GM18907 (cell line): ENCODE data around the gene SELENOI.
A peak's percentile ranks its signal among the peaks of the same experiment; 100 is the strongest.
"Not testable (repeated sequence)": the region's sequence is repeated elsewhere in the genome, so short reads cannot be mapped to it uniquely, and the experiment has no call there.

Source experiments
- ATAC-seq: cut with Tn5 transposase; IDR thresholded peaks from one replicate; pipeline ENCODE4 v1.9.1; 2021; ENCODE audit warnings: mild to moderate bottlenecking, moderate library complexity; ENCODE audit not compliant: unreplicated experiment

The SELENOI gene

GRCh38 chr2:26326514-26326913, 19.4 kb upstream of the SELENOI start:
- no peak for ATAC-seq

- ATAC-seq, result no peak
Measured at GRCh38 chr2:26327291-26328272, 18.4 kb upstream of the SELENOI start.

- ATAC-seq, result not testable (repeated sequence)
Measured at GRCh38 chr2:26329083-26329482, 16.9 kb upstream of the SELENOI start.

- ATAC-seq, result peak; percentile 74
Measured at GRCh38 chr2:26330114-26330549, 15.8 kb upstream of the SELENOI start.

GRCh38 chr2:26330604-26331003, 15.3 kb upstream of the SELENOI start:
- ATAC-seq, result no peak

GRCh38 chr2:26331321-26331720, 14.6 kb upstream of the SELENOI start:
- ATAC-seq, result not testable (repeated sequence)

- no peak for ATAC-seq
Measured at GRCh38 chr2:26333293-26333692, 12.7 kb upstream of the SELENOI start.

- ATAC-seq, result no peak
Measured at GRCh38 chr2:26335231-26335630, 10.7 kb upstream of the SELENOI start.

GRCh38 chr2:26336719-26337118, 9.2 kb upstream of the SELENOI start:
- no peak for ATAC-seq

GRCh38 chr2:26337298-26337697, 8.6 kb upstream of the SELENOI start:
- no peak for ATAC-seq

GRCh38 chr2:26340831-26341230, 5.1 kb upstream of the SELENOI start:
- no peak for ATAC-seq

GRCh38 chr2:26344581-26345282, 1.2 kb upstream of the SELENOI start:
- ATAC-seq, result no peak

- no peak for ATAC-seq
Measured at GRCh38 chr2:26345283-26345544, 729 bp upstream of the SELENOI start.

GRCh38 chr2:26346454-26347053, 611 bp downstream of the SELENOI start, which contains the start of gene ADGRF3:
Gene ADGRF3, minus strand, starts transcription at chr2:26346789. Its CDS starts 555 bp downstream, at chr2:26346234.
- no peak for ATAC-seq

GRCh38 chr2:26347286-26347865, 1.4 kb downstream of the SELENOI start:
- ATAC-seq, result no peak

GRCh38 chr2:26349690-26350089, 3.7 kb downstream of the SELENOI start:
- no peak for ATAC-seq

GRCh38 chr2:26351375-26352090, 5.6 kb downstream of the SELENOI start:
- no peak for ATAC-seq

- ATAC-seq, result no peak
Measured at GRCh38 chr2:26352892-26353291, 6.9 kb downstream of the SELENOI start.

GRCh38 chr2:26354469-26354868, 8.5 kb downstream of the SELENOI start:
- ATAC-seq, result not testable (repeated sequence)
